GM19240 (cell line): Measurements from ENCODE around the gene BAIAP2.
A peak's percentile ranks its signal among the peaks of the same experiment; 100 is the strongest.
"Not testable (repeated sequence)": the region's sequence is repeated elsewhere in the genome, so short reads cannot be mapped to it uniquely, and the experiment has no call there.

ENCODE experiments used
- DNase-seq: peaks from one replicate; pipeline ENCODE4 v3.0.0; 2011; ENCODE audit warnings: low spot score; ENCODE audit not compliant: insufficient read length

The BAIAP2 gene

DNA sequence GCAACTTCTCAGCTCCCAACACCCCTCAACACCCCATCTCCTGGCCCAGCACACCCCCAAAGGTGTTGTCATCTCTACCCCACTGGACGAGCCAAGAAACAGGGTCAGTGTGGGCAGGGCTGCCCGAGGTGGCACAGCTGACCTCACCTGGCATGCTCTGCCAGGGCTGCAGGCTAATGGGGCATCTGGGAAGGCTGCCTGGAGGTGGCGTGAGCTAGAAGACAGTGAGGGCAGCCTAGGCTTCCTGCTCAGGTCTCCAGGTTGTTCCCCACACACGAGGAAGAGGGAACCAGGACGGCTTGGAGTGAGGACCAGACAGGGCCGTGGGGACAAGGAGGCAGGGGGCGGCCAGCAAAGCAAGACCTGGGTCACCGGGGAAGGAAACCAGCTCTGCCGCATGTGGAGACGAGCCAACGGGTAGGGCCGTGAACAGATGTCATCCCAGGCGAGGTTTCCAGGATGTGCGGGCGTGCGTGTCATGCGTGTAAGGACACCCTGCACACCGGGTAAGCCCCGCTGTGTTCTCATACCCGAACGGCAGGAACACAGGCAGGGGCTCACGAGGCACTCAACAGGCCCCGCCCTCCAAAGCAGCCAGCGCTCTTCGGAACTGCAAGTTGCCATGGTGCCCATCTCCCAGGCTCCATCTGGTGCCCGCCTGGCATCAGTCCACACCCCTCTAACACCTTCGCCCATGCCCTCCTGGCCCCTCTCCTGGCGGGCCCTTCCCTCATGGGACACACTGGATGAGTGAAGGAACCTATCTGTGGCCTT is 100.7 kb downstream of the BAIAP2 start:
- no peak for DNase-seq

DNA sequence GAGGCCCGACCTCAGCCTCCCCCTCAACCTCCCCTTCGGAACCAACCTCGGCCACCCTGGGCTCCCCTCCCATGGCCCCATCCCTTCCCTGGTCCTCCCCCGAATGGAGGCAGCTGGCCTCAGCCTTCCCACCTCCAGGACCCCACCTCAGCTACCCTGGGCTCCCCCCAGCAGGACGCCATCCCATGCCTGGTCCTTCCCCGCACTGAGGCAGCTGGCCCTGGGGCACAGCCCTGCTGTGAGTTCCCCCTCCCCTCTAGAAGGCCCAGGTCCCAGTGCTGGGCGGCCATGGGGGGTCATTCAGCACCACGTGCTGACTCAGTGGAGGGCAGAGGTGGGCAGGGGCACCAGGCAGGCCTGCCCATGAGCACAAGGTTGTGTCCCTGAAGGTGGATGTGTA is 101.4 kb downstream of the BAIAP2 start:
- DNase-seq, result no peak

DNA sequence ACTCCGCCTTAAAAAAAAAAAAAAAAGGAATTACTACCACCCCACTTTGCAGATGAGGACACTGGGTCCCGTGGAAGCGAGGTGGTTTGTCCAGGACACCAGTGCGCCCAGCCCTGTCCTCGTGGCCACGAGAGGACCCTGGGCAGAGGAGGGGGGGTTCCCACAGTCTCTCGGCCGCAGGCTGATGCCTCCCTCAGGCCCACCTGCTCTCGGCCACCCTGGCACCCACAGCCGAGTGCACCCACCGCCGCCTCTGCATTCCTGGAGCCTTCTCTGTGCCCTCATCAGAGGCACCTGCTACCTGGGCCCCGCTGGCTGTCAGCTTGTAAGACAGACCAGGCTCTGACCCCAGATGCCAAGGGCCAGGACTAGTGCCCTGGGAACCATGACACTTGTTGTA is 102.3 kb downstream of the BAIAP2 start:
- DNase-seq, result no peak

DNA sequence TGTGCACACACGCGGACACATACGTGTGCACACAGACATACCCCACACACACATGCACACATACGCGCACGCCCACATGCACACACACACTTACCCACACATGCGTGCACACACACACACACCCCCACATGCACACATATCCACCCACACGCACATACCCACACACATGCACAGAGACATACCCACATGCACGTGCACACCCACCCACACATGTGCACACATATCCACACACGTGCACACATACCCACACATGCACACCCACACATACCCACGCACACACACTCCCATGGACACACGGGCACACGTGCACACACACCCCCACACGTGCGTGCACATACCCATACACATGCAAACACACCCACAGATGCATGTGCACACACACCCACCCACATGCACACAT is 103.1 kb downstream of the BAIAP2 start:
- no peak for DNase-seq

DNA sequence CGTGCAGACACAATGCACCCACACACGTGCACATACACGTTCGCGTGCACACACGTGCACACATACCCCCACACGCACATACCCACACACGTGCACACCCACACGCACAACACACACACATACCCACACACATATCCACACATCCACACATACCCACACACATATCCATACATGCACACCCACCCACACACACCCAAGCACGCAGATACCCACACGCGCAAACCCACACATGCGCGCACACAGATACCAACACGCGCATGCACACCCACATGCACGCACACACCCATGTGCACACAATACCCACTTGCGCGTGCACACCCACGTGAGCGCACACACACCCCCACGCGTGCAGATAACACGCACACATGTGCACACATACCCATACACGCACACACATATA is 103.5 kb downstream of the BAIAP2 start:
- DNase-seq, result no peak

DNA sequence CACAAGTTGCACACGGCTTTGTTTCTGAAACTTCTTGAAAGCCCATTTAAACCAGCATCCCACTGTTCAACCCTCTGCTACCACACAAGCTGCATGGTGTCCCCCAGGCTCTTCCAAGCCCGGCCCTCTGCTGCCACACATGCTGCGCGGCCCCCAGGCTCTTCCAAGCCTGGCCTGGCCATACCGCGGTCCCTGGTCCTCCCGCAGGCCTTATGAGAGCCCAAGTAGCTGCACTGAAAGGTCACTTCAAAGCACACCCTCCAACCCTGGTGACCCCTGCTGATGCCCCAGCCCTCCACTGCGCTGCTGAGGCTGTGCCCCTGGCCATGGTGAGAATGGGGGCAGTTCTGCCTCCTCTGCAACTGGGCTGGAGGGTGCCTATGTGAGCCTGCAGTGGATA is 104.5 kb downstream of the BAIAP2 start:
- DNase-seq, result no peak

DNA sequence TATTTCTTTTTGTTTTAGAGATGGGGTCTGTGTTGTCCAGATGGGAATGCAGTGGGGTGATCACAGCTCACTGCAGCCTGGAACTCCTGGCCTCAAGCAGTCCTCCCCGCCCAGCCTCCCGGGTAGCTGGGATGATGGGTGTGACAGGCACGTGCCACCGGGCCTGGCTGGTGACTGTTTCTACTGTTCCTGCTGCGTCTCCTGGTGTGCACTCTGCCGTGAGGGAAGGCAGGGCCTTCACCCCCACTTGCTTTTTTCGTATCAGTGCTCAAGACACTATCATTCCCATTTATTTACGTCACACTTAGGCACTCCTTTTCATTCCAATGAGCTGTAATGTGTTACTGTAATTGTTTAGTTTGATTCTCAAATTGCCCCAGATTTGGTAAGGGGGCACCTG is 105.1 kb downstream of the BAIAP2 start:
- no peak for DNase-seq

DNA sequence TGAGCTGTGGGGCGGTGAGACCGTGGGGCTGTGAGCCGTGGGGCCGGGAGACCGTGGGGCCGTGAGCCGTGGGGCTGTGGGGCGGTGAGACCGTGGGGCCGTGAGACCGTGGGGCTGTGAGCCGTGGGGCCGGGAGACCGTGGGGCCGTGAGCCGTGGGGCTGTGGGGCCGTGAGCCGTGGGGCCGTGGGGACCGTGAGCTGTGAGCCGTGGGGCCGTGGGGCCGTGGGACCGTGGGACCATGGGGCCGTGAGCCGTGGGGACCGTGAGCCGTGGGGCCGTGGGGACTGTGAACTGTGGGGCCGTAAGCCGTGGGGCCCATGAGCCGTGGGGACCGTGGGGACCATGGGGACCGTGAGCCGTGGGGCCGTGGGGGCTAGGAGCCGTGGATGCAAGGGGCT is 105.7 kb downstream of the BAIAP2 start:
- DNase-seq, result no peak

DNA sequence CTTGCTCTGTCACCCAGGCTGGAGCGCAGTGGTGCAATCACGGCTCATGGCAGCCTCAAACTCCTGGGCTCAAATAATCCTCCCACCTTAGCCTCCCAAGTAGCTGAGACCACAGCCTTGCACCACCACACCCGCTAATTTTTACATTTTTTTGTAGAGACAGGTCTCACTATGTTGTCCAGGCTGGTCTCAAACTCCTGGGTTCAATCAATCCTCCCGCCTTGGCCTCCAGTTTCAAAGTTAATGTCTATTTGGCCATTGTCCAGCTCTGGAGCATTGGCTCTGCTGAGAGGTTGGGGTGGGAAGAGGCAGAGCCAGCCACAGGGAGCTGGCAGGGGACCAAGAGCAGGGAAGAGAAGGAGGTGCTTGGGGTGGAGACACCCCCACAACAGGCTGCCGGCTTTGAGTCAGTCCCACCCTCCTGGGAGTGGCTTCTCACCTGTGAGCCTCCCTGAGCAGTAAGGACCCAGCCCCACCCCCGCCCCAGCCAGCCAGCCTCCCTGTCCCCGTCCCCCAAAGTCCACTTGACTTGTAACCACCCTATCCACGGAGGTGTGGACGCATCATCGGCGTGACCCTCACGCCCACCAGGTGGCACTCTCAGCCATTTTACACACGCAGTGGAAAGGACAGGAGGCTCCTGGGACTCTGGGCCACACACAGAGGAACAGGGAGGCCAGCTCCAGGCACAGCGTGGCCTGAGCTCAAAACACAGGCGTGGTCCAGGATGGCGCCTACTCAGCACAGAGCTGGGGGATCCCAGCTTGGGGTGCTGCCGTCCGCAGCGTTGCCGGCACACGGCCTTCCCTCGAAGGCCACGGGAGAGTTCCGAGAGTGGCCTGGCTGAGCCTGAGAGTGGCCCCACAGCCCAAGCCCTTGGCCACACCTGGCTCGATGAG is 107.6 kb downstream of the BAIAP2 start:
- DNase-seq, result peak; percentile 74

DNA sequence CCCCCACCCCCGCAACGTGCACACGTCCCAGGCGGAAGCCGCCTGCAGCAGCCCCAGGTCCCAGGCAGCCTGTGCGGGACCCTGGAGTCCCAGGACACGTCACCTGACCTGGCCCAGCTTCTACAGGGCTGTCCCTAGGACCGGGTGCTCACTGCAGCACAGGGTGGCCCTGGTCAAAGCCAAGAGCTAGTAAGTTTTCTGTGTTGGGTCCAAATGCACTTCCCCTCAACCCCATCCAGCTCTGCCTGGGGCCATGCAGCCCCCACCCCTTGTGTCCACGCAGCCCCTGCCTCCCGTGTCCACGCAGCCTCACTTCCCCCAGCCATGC is 108.2 kb downstream of the BAIAP2 start:
- no peak for DNase-seq

DNA sequence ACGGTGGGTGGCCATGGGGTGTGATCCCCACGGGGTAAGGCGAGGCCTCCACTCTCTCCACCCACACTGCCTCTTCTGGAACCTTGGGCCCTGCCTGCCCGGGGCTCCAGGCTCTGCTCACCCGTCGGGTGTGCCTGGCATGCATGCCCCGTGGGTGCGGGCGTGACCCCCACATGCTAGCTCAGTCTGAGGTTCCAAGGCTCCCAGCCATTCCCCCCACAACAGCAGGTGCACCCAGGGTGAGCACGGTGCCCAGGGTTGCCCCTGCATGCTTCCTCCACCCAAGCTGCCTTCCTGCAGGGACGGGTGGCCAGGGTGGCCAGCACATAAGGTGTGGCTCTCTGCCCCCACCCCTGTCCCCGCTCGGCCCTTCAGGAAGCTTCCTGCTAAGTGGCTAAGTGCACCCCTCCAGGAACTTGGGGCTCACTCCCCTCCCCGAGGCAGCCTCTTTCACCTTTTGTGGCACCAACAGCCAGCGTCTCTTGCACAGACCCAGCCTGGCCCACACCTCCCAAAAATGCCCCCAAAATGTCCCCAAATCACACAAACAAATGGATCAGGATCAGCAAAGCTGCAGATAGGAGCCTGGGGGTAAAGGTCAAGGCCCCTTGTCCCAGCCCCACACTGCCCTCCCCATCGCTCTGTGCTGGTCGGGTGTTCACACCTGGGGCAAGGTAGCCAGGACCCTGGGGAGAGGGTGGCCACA is 108.9 kb downstream of the BAIAP2 start:
- no peak for DNase-seq

DNA sequence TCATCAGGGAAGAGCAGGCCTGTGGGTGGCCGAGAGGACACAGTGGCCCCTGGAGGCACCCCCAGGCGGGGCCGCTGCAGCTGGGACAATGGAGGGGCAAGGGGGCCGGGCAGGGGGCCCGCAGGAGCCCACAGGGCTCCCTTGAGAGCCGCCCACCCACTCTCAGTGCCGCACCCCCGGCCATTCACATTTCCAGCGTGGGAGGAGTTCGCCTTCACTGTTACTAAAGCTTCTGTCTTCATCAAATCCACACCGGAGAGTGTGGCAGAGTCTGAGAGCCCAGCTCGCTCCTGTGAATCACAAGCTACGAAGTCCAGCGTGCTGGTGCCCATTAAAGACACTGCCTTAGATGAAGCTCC is 109.5 kb downstream of the BAIAP2 start:
- DNase-seq, result no peak

DNA sequence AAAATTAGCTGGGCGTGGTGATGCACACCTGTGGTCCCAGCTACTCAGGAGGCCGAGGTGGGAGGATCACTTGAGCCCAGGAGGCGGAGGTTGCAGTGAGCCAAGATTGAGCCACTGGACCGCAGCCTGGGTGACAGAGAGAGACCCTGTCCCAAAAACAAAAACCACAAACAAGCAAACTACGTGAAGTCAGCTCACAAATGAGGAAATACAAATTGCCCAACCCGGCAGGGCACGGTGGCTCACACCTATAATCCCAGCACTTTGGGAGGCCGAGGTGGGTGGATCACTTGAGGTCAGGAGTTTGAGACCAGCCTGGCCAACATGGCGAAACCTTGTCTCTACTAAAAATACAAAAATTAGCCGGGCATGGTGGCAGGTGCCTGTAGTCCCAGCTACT is 111.3 kb downstream of the BAIAP2 start:
- not testable (repeated sequence) for DNase-seq

DNA sequence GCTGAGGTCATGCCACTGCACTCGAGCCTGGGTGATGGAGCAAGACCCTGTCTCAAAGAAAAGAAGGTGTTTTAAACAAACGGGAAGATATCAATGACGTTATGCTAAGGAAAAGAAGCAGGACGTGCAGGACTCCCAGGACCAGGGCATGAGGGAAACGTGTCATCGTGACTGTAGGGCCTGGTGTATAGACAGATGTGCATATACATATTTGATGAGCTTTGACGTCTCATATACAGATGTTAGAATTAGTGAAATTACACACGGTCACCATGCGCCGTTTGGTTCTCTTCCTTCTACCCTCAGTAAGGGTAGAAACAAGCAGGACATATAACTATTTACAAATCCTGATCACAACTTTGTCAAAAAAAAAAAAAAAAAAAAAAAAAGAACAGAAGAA is 112.8 kb downstream of the BAIAP2 start:
- DNase-seq, result no peak

DNA sequence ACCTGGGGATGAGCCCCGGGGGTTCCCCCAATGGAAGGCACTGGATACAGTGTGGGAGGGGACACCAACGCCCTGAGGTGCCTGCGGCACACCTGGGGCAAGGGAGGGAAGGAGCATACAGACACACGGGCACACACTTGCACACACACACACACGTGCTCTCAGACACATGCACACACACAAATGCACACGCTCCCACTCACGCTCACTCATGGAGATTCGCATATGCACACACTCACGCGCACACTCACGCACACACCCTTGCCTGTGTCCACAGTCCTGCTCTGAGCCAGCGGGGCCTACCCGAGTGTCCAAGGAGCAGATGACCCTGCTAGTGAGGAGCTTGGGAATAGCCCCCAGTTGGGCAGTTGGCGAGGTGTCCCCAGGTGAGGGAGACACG is 113.6 kb downstream of the BAIAP2 start:
- no peak for DNase-seq

DNA sequence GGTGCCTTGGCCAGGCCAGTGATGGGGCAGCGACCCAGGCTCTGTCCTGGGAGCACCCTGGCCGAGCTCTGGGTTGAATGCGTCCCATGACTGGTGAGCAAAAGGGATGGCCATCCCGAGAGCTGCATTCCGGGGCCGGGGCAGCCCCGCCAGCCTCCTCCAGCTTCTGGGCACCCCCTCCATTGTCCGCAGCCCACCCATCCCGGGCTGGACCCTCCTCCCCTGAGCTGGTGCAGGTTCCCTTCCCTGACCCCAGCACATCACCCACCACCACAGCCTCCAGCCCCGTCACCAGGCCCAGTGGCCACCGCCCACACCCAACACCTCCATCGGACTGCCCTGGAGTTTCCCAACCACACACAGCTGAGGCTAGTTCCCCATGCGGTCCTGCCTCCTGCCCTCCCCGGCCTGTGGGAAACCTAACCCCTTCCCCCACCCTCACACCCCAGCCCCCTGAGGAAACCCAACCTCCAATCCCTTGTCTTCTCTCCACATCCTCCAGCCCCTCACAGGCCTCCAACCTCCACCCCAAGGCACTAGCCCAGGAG is 114.1 kb downstream of the BAIAP2 start:
- DNase-seq, result no peak

DNA sequence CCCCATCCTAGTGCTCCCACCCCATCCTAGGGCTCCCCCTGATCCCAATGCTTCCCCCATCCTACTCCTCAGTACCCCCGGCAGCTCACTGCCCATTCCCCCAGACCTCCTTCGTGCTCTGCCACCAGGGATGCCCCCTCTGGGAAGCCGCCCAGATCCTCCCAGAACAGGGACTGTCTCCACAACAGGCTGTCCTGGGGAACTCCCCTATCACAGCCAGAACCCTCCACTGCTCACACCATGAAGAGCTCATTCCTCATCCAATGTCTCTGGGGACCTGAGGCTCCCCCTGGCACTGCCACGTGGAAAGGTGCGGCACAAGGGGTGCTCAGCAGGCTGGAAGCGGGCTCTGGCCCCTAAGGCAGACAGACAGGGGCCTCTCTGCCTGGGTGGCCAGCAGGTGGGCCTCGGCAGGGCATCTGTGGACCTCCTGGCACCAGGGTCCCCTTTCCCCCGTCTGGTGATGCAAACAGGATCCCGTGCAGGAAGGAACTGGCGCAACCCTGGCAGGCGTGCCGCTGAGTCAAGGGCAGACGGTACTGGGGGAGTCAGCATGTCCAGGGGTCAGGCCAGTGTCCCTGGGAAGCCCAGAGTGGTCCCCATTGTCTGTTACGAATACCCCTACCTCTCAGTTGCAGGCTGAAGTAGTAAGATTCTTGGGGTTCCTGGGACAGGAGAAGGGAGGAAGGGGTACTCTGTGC is 115.6 kb downstream of the BAIAP2 start:
- no peak for DNase-seq

DNA sequence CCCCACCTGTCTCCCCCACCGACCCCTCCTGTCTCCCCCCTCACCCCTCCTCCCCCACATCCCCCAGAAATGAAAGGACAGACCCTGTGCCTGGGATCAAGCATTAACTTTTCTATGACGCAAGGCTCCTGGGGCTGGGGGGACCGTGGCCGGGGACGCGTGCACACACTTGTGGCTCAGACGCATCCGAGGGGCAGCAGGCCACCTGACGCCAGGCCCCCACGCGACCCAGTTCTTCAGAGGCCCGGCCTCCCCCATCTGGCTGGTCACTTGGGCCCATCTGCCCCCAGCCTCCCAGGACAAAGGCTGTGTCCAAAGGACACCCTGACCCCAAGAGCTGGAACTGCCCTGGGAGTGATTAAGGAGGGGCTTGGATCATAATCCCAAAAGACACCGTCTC is 116.3 kb downstream of the BAIAP2 start:
- DNase-seq, result no peak

DNA sequence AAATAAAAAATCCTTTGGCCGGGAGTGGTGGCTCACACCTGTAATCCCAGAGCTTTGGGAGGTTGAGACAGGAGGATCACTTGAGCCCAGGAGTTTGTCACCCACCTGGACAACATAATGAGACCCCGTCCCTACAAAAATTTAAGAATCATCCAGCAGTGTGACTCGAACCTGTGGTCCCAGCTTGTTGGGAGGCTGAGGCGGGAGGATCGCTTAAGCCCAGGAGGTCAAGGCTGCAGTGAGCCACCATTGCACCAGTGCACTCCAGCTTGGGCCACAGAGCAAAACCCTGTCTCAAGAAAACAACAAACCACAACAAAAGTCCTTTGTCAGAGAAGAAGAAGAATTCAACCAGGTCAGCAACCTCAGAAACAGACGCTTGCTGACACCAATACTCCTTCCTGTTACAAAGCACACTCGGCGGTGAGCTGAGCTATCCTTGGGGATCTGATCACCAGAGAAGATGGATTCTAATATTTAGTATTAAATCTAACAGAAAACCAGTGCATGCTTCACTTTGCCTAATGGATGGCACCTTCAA is 117.4 kb downstream of the BAIAP2 start:
- no peak for DNase-seq

DNA sequence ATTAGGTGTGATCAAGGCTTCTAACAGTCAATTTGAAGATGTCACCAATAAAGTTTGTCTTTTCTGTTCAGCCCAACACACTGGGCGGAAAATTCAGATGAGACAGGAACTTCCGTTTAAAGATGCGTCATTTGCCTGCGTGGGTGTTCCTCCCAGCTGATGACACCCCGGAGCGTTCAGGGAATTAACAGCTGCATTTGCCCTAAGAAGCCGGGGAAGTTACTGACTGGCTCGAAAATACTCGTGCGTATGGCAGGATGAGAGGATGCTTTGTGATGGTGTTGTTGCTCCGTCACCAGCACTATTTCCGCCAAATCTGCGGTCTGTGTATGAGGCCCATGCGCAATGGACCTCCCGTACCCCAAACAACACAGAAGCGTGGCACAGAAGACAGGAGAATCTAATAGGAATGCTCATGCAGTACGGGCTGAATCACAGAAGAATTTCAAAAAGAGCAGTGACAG is 118.4 kb downstream of the BAIAP2 start:
- no peak for DNase-seq

DNA sequence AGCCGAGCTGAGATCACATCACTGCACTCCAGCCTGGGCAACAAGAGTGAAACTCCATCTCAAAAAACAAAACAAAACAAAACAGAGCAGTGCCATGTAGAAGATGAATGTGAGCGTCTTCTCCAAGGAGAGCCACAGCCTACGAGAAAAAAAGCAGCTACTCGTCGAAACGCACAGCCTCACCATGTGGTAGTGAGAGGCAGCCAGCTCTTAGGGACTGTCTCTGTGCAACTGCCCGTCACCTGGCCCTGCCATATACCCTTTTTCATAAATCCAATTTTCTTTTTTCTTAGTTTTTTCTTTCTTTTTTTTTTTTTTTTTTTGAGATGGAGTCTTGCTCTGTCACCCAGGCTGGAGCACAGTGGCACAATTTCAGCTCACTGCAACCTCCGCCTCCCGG is 119.1 kb downstream of the BAIAP2 start:
- not testable (repeated sequence) for DNase-seq
